ENCODE data around the gene ZNF454.
A peak's percentile ranks its signal among the peaks of the same experiment; 100 is the strongest.

ZNF454 gene

GRCh38 chr5:178940569-178941360, at the start of gene ZNF454:
ZNF454 (plus strand) TSS chr5:178941198; CDS start chr5:178942792, 1,594 bp downstream.
- no peak for DNase-seq (ENCODE audit: low read depth)
- TF ChIP-seq CTCF (IDR thresholded peaks at IDR 0.05; ENCODE audit: low read depth, low read length, missing control alignments) = no peak
- H3K4me3 ChIP-seq (ENCODE audit: low read depth, low read length) = no peak within 1 kb of the TSS

GRCh38 chr5:178895615-178896571, 45.1 kb upstream of the ZNF454 start, which contains the start of gene ZFP2:
ZFP2 (plus strand) TSS chr5:178895913; CDS start chr5:178931314, 35,401 bp downstream.
- TF ChIP-seq CTCF (IDR thresholded peaks at IDR 0.05; ENCODE audit: low read depth, low read length, missing control alignments) = no peak
- DNase-seq (ENCODE audit: low read depth) = no peak
- H3K4me3 ChIP-seq (ENCODE audit: low read depth, low read length) = peak within 1 kb of the TSS; percentile 25

GRCh38 chr5:178899289-178899688, 41.7 kb upstream of the ZNF454 start:
- DNase-seq (ENCODE audit: low read depth) = no peak
- H3K4me3 ChIP-seq (ENCODE audit: low read depth, low read length) = no peak overlapping the region
- TF ChIP-seq CTCF (IDR thresholded peaks at IDR 0.05; ENCODE audit: low read depth, low read length, missing control alignments) = no peak

- no peak for DNase-seq (ENCODE audit: low read depth)
- TF ChIP-seq CTCF (IDR thresholded peaks at IDR 0.05; ENCODE audit: low read depth, low read length, missing control alignments) = no peak
- no peak overlapping the region for H3K4me3 ChIP-seq (ENCODE audit: low read depth, low read length)
These were observed 38.1 kb upstream of the ZNF454 start for GRCh38 chr5:178902849-178903248.

GRCh38 chr5:178931846-178932760, 8.9 kb upstream of the ZNF454 start:
- no peak overlapping the region for H3K4me3 ChIP-seq (ENCODE audit: low read depth, low read length)
- no peak for DNase-seq (ENCODE audit: low read depth)
- no peak for TF ChIP-seq CTCF (IDR thresholded peaks at IDR 0.05; ENCODE audit: low read depth, low read length, missing control alignments)

GRCh38 chr5:178941361-178941760, 363 bp downstream of the ZNF454 start:
- no peak for DNase-seq (ENCODE audit: low read depth)
- no peak overlapping the region for H3K4me3 ChIP-seq (ENCODE audit: low read depth, low read length)
- TF ChIP-seq CTCF (IDR thresholded peaks at IDR 0.05; ENCODE audit: low read depth, low read length, missing control alignments) = no peak

Data from GM12864 (cell line).